GM19351 (cell line): ENCODE data around the gene COA4.
"Not testable (repeated sequence)": the region's sequence is repeated elsewhere in the genome, so short reads cannot be mapped to it uniquely, and the experiment has no call there.

Experiments used
- ATAC-seq: cut with Tn5 transposase; IDR thresholded peaks from one replicate; pipeline ENCODE4 v1.9.1; 2021; ENCODE audit warnings: mild to moderate bottlenecking, moderate library complexity; ENCODE audit not compliant: unreplicated experiment

COA4 gene

DNA sequence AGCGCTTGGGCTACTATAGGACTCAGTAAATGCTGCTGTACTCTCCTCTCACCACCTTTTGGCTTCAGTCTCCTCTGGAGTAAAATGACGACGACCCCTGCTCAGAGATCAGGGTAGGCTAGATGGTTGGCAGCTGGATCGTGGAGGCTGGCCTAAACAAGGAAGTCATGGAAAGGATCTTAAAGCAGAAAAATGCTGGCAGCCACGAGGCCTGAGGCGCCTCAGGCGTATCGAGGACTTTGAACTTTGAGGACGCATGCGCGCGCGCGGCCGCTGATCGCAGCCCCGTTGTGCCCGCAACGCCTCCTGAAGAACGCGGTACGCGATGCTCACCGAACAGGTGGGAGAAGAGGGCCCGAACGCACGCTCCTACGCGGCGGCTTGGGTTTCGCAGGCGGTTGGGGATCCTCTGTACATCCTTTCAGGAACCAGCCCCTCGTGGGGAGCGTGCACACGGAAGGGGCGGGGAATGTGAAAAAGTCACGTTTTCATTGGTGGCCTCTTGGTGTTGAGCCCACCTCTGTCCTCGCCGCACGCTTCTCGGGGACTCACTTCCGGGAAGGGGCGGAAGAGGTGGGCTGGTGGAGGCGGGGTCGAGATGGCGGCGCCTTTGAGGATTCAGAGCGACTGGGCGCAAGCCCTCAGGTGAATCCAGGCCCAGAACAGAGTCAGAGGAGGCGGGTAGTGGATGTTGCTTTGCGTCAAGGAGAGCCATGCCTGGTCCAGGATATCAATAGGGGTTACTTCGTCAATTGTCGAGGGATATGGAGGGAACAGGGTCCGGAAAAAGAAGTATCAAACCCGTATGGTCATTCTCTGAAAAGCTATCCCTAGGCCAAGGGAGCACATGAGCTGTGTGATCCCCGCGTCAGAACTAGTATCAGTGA is at the start of gene COA4, which contains the start of gene PAAF1:
TSS of gene COA4 (minus strand) at position 423 of the 887 bp plus-strand sequence. CDS start 3,468 bp downstream, outside the sequence.
TSS of gene PAAF1 (plus strand) at position 576 of the 887 bp plus-strand sequence. CDS start at position 599, 23 bp downstream.
- peak; percentile 97 for ATAC-seq

DNA sequence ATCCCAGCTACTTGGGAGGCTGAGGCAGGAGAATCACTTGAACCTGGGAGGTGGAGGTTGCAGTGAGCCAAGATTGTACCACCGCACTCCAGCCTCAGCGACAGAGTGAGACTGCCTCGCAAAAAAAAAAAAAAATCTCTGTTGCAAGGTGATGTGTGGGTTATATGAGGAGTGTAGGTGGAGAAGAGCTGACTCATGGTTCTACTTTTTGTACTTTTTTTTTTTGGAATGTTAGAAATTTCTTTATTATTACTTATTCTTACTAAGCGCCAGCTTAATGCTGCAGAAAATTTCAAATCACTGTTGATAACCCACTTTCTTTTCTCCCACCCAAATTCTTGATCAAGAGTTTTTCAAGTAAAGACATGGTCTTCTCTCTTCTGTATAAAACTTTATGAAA is 44.5 kb upstream of the COA4 start:
- ATAC-seq = no peak

DNA sequence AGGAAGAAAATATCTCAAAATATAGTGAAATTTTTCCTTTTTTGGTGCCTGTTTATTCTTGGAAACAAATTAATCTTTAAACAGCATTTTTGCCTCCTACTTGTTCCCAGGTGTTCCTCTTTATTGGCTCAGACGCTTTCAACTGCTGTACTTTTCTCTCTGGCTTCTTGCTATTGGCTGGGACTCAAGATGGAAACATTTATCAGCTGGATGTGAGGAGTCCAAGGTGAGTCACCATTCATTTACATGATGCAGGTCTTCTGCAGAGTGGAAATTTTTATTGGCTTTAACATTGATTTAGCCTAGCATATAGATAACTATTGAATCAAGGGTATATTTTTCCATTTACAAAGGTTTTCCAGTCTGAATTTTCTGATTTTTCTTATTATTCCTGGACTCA is 39.8 kb upstream of the COA4 start:
- no peak for ATAC-seq

DNA sequence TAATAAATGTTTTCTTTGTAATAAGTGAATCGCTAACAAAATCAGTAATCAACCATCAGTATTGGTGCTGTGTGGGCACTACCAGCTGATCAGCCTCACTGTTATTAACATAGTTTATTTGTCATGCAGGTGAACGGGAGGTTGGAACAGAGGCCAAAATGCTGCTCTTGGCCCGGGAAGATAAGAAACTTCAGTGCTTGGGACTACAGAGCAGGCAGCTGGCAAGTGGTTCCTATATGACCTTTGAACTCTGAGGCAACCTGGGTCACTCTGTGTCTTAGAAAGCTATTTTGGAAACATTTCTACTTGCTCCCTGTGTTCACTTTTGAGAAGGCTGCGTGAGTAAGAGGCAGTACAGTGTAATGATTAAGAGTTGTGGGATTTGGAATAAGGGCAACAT is 37.6 kb upstream of the COA4 start:
- ATAC-seq = no peak

DNA sequence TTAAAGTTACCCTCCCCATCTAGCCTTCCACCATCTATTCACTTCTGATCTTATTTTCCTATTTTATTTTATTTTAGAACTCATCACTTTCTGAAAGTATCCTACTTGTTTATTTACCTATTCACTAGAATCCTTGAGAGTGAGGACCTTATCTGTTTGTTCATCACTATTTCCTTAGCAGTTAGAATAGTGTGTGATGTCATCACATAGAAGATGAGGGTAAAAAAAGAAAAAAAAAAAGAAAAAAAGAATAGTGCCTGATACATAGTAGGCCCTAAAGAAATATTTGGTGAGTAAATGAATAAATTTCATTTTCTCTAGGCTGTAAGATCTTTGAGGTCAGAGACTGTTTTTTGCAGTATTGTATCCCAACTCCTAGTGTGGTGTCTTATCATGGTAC is 36.8 kb upstream of the COA4 start:
- ATAC-seq = no peak

DNA sequence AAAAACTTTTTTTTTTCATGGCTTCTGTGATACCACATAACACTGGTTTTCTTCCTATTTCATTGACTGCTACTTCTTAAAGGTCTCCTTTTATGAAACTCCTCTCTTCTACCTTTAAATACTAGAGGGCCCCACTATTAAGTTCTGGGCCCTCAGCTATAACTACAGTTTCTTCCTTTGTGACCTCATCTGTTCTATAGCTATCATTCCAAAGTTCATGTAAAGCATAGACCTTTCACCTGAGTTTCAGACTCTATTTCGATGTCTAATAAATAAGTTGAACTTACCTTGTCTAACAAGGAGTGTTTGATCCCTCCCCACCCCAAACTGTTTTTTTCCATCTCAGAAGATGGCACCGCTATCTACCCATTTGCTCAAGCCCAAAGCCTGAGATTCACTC is 35.4 kb upstream of the COA4 start:
- ATAC-seq = no peak

DNA sequence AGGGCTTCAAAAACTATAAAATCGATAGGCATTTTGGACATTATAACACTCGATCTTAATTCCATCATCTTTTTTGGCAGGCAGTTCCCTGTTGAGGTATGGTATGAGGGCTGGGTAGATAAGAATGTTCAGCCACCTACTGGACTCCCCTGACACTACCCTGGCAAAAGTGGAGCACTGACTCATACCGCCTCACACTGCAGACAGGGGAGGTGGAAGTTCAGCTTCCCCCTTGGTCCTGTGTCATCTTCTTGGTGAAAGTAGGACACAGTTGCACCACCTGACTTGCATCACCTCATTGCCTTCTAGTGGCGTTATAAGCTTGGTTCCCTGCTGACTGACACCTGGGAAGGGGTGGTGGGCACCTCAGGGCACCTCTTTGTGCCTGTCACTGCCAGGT is 30.5 kb upstream of the COA4 start:
- no peak for ATAC-seq

DNA sequence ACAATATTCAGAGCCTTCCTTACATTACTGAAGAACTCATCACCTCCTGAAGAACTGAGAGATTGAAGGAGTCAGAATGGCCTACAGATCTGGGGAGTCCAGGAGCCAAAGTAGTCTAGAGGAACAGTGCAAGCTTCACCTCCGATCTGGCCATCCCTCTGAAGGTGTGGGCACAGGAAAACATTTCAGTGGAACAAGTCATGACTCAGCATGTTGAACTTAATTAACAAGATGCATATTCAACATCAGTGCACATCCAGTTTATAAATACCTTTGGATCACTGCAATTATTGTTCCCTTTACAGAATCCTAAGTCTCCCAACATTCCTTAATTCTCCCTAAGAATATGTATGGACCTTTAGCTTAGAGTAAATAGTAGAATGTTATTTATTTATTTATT is 25.7 kb upstream of the COA4 start:
- no peak for ATAC-seq

DNA sequence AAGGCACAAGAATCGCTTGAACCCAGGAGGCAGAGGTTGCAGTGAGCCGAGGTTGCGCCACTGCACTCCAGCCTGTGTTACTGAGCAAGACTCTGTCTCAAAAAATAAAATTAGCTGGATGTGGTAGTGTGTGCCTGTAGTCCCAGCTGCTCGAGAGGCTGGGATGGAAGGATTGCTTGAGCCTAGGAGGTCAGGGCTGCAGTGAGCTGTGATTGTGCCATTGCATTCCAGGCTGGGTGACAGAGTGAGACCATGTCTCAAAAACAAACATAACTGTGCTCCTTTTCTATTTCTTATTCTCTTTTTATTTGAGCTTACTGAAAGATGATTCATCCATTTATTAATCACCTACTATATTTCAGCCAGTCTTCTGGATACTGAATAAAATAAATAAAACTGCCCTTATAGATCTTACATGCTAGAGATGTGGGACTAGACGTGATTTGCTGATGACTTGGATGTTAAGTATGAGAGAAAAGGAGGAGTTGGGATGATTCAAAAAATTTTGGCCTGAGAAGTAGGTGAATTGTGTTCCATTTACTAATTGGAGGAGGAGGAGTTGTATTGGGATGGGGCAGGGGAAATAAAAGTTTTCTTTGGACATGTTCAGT is 18.2 kb upstream of the COA4 start:
- no peak for ATAC-seq

DNA sequence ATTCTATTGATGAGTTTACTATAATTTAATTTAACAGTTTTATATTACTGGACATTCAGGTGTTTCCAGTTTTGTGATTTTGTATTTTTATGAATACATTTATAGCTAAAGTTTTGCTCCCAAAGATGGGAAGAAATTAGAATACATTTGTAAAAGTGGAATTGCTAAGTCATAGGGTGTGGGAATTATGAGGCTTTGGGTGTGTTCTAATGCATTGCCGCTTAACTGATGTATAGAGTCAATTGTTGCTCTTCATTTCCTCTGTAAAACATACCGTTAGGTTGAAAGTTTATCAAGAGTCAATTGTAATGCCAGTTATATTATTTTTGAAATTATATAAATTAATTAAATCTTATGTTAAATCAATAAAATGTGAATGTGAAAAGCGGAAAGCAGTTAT is 16.4 kb upstream of the COA4 start:
- ATAC-seq = no peak

DNA sequence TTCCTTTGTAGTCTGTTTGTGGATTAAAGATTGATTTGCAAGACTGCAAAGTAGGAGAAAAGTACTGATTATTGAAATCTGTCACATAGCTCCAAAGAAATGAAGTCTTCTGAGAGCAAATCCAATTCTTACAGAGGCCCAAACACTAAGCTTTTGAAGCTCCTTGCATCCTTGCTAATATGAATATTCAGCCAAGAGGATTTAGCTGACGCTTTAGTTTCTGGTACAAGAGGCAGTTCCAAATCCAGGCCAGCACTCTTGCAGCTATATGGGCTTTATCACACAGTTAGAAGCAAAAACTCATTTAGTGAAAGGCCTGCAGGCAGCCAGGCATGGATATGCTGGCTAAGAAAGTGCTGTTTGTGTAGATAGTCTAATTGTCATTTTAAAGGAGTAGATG is 12.9 kb upstream of the COA4 start:
- no peak for ATAC-seq

DNA sequence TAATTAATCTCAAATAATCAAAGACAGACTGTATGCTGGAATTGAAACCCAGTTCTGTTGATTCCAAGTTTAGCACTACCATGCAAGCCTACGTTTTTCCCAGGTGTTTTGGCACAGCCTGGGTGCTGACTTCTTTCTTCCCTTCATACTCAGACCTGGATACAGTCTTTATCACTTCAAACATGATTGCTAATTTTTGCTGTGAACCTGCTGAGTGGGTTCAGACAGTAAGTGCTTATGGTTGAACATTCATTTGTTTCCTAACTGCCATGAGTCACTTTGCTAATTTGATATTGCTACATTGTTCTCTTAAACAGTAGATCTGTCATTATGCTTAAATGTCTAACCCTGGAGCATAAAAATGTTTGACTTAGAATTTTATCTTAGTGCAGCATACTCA is 12.4 kb upstream of the COA4 start:
- ATAC-seq = no peak

DNA sequence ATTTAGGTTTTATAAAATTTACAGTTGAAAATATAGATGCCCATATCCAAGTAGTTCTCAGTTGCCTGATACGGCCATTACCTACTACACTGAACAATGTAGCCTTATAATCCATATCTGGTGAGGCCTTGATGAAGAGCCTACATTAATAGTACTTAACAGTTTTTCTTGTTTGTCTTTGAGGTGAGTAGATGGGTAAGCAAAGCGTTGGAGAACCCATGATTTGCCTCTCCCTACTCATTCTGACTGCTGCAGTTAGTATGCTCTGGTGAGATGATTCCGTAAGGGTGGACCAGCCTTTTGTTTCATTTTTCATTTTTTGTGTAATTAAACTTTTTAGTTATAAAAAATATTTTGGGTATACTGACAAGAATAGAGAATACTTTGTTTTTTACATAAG is 11.6 kb upstream of the COA4 start:
- ATAC-seq = no peak

DNA sequence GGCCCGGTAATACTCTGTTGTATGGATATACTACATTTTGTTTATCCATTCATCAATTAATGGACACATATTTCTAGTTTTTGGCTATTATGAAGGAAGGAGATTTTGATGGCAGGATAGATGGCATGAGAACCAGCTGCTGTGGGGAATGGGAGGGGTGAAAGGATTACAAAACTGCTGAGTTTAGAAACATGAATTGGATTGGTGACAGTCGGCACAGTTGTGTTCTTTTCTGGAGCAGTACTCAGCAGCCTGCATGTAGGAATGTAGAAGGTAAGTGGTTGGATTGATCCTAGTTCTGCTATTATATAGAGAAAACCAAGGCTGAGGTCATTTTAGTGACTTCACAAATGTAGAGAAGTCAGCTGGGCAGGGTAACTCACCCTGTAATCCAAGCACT is 7.2 kb upstream of the COA4 start:
- no peak for ATAC-seq

DNA sequence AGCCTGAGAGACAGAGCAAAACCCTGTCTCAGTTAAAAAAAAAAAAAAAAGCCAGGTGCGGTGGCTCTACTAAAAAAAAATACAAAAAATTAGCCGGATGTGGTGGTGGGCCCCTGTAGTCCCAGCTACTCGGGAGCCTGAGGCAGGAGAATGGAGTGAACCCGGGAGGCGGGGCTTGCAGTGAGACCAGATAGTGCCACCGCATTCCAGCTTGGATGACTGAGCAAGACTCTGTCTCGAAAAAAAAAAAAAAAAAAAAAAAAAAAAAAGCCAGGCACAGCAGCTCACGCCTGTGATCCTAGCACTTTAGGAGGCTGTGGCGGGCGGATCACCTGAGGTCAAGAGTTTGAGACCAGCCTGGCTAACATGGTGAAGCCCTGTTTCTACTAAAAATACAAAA is 3.8 kb upstream of the COA4 start:
- not testable (repeated sequence) for ATAC-seq

DNA sequence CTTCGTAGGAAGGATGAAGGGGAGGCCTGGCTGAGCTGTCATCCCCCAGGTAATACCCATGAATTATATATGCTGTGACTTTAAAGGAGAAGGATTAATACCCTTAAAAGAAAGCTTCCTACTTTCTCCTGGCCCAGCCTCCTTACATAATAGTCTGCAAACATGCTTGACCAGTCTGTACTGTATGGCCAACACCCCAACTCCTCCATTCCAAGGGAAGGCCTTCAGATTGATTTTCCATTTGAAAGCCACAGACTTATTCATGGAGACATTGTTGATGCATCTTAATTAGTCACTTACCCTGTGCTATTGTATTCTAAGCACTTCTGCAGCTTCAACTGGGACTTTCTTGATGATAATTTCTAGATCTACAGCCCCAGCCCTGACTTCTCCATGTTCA is 2.1 kb upstream of the COA4 start:
- no peak for ATAC-seq

DNA sequence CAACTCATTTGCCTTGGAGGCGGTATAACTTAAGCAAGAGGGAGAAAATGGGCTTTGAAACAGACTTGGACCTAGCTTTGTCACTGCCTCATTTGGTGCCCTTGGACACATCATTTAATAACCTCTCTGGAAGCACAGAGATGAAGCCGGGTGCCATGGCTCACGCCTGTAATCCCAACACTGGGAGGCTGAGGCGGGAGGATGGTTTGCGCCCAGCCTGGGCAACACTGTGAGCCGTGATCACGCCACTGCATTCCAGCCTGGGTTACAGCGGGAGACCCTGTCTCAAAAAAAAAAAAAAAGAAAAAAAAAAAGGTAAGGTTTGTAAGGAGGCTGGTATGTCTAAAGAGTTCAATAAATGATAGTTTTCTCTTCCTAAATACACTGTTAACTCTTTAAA is 806 bp downstream of the COA4 start:
- ATAC-seq = no peak

DNA sequence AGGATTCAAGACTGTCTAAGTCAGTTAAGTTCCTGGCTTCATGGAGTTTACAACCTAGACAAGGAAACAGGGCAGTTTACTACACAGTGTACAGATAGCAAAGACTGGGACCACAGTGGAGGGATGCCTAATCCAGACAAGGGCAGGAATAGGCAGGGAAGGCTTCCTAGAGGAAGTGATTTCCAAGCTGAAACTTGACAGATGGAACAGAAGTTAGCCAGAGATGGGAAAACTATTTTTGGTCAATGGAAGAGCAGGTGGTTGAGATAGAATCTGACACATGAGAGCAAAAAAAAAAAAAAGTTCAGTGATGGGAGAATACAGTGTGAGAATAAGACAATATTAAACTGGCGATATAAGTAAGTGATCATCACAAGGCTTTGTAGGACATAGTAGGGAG is 1.3 kb downstream of the COA4 start:
- no peak for ATAC-seq

DNA sequence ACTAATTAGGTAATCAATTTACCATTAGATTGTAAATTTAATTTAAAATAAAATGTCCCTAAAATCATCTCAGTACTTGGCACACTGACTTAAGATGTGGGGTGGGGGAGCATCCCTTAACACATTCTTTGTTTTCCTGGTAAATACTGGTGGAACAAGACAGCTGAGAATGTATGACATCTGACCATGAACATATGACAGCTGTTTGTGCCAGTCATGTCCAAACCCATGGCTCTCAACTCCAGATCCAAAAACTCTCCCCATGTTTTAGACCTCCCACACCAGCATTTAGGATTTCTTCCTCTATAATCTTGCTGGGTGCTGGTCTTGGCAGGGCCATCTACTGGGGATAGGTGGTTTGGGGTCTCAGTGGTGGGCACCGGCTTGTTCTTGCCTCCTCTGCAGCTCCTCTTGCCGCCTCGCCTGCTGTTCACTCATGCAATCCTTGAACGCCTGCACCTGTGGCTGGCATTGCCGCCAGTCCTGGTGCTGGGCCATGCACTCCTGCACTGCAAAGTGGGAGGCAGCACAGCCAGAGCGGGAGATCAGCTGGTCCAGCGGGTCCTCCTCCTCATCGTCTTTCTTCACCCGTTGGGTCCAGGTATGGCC is 3.8 kb downstream of the COA4 start:
- no peak for ATAC-seq

DNA sequence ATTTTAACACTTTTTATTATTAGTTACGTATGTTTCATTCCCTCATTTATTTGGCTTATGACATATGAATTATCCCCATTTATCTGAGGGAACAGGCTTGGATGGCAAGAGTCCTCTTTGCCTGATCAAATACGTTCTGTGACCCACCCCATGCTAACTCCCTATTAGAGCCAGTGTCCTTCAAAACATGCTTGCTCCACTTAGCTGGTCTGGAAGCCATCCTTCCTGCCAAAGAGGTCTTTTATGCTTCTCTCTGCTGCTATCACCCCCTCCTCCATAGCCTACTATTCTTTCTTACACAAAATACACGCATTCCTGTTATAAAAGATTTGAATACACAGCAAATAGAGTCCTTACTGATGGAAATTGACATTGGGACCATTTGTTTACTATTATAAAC is 6.4 kb downstream of the COA4 start:
- ATAC-seq = no peak

DNA sequence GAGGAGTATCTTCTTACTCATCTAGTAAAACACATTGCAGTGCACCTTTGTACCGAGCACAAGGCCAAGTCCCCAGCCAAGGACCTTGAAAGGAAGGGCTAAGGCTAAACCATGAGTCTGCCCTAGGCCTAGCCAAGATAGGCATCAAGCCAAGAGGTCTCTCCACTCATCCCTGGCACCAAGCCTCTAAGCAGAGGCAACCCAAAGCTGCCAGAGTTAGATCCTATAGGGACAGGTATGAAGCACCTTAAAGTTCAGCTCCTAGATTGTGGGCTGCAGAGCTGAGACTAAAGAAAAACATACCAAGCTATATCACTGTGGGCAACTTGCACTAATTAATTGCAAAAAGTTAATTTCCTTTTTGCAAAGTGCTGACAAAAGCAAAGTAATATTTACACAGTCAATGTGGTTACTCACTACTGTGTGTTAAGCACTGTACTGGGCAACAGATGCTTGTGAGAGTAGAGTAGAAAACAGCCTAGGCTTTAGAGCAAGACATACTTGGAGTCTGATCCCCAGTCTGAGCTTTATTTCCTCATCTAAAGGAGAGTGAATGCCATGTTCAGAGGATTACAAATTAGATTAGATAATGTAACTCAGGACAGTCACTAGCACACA is 7.2 kb downstream of the COA4 start:
- no peak for ATAC-seq

DNA sequence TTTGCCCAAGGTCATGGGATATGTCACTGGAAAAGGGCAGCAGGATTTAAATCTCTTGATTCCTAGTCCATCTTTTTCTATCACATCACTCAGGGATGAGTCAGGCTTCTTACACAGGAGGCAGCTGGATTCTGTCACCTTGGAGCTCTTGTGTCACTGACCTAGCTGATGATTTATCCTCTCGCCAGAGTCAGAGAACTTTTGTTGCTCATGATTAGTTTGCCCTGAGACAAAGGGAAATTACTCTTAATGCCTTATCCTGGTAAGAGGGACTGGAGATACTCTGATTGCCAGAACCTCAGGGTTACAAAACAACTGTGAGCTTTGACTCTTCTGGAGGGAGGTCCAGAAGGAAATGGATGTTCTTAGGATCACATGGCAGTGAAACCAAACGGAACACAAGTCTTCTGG is 10.1 kb downstream of the COA4 start:
- no peak for ATAC-seq
